ENCODE measurements around the gene OTOG.

OTOG gene

GRCh38 chr11:17591293-17591692 lies 44.2 kb downstream of the OTOG start:
- H3K9ac ChIP-seq (ENCODE audit: low read depth, low read length): no peak overlapping the region
- no peaks in the 10 kb centered on the region for H3K36me3 ChIP-seq (ENCODE audit: insufficient read depth, low read length)
- H3K27me3 ChIP-seq (ENCODE audit: insufficient read depth, low read length): peaks cover 8% of the 10 kb centered on the region
- no peak overlapping the region for H3K27ac ChIP-seq (ENCODE audit: low read depth, low read length)
- peaks cover 7% of the 10 kb centered on the region; the same call in 1 of the 2 replicates for H3K9me3 ChIP-seq (ENCODE audit: insufficient read depth, low read depth, low read length)
- no peak overlapping the region for H3K4me3 ChIP-seq (ENCODE audit: low read length)
- H3K4me1 ChIP-seq (ENCODE audit: insufficient read depth, low read length): no peaks in the 10 kb centered on the region
- 89% methylated on average over 11 of the region's 11 CpGs for WGBS

GRCh38 chr11:17593466-17594245 lies 46.6 kb downstream of the OTOG start:
- WGBS: 79% methylated on average over 9 of the region's 9 CpGs
- Histone ChIP-seq H3K27me3 (ENCODE audit: insufficient read depth, low read length) (peaks cover 8% of the 10 kb centered on the region), H3K9me3 (ENCODE audit: insufficient read depth, low read depth, low read length) (peaks cover 7% of the 10 kb centered on the region; the same call in 1 of the 2 replicates), H3K36me3 (ENCODE audit: insufficient read depth, low read length) (no peaks in the 10 kb centered on the region), H3K4me3 (ENCODE audit: low read length) (no peak overlapping the region), H3K9ac (ENCODE audit: low read depth, low read length) (no peak overlapping the region), H3K4me1 (ENCODE audit: insufficient read depth, low read length) (no peaks in the 10 kb centered on the region), H3K27ac (ENCODE audit: low read depth, low read length) (no peak overlapping the region)

GRCh38 chr11:17594686-17595192 lies 47.7 kb downstream of the OTOG start:
- H3K4me3 ChIP-seq (ENCODE audit: low read length): no peak overlapping the region
- no peak overlapping the region for H3K27ac ChIP-seq (ENCODE audit: low read depth, low read length)
- H3K4me1 ChIP-seq (ENCODE audit: insufficient read depth, low read length): no peaks in the 10 kb centered on the region
- peaks cover 7% of the 10 kb centered on the region; the same call in 1 of the 2 replicates for H3K9me3 ChIP-seq (ENCODE audit: insufficient read depth, low read depth, low read length)
- 85% methylated on average over 5 of the region's 5 CpGs for WGBS
- H3K36me3 ChIP-seq (ENCODE audit: insufficient read depth, low read length): no peaks in the 10 kb centered on the region
- no peak overlapping the region for H3K9ac ChIP-seq (ENCODE audit: low read depth, low read length)
- H3K27me3 ChIP-seq (ENCODE audit: insufficient read depth, low read length): peaks cover 15% of the 10 kb centered on the region

- no peak overlapping the region for H3K27ac ChIP-seq (ENCODE audit: low read depth, low read length)
- no peak overlapping the region for H3K9ac ChIP-seq (ENCODE audit: low read depth, low read length)
- no peak overlapping the region for H3K4me3 ChIP-seq (ENCODE audit: low read length)
- no peaks in the 10 kb centered on the region for H3K4me1 ChIP-seq (ENCODE audit: insufficient read depth, low read length)
- peaks cover 16% of the 10 kb centered on the region for H3K27me3 ChIP-seq (ENCODE audit: insufficient read depth, low read length)
- H3K36me3 ChIP-seq (ENCODE audit: insufficient read depth, low read length): no peaks in the 10 kb centered on the region
- WGBS: 91% methylated on average over 6 of the region's 7 CpGs
- peaks cover 7% of the 10 kb centered on the region; the same call in 1 of the 2 replicates for H3K9me3 ChIP-seq (ENCODE audit: insufficient read depth, low read depth, low read length)
Observed at GRCh38 chr11:17595526-17596309, 48.7 kb downstream of the OTOG start.

GRCh38 chr11:17596310-17596669 lies 49.2 kb downstream of the OTOG start:
- Histone ChIP-seq H3K4me3 (ENCODE audit: low read length) (no peak overlapping the region), H3K27me3 (ENCODE audit: insufficient read depth, low read length) (peaks cover 16% of the 10 kb centered on the region), H3K9ac (ENCODE audit: low read depth, low read length) (no peak overlapping the region), H3K27ac (ENCODE audit: low read depth, low read length) (no peak overlapping the region), H3K9me3 (ENCODE audit: insufficient read depth, low read depth, low read length) (peaks cover 7% of the 10 kb centered on the region; the same call in 1 of the 2 replicates), H3K36me3 (ENCODE audit: insufficient read depth, low read length) (no peaks in the 10 kb centered on the region), H3K4me1 (ENCODE audit: insufficient read depth, low read length) (0 out of 2 replicates have a peak, but pooled peaks cover 4% of the 10 kb centered on the region)
- WGBS: 90% methylated on average over 1 of the region's 1 CpG

- Histone ChIP-seq H3K36me3 (ENCODE audit: insufficient read depth, low read length) (no peaks in the 10 kb centered on the region), H3K4me1 (ENCODE audit: insufficient read depth, low read length) (0 out of 2 replicates have a peak, but pooled peaks cover 4% of the 10 kb centered on the region), H3K9me3 (ENCODE audit: insufficient read depth, low read depth, low read length) (peaks cover 7% of the 10 kb centered on the region; the same call in 1 of the 2 replicates), H3K9ac (ENCODE audit: low read depth, low read length) (no peak overlapping the region), H3K27ac (ENCODE audit: low read depth, low read length) (no peak overlapping the region), H3K4me3 (ENCODE audit: low read length) (no peak overlapping the region), H3K27me3 (ENCODE audit: insufficient read depth, low read length) (peaks cover 16% of the 10 kb centered on the region)
- WGBS: 85% methylated on average over 7 of the region's 7 CpGs
Observed at GRCh38 chr11:17596711-17597110, 49.7 kb downstream of the OTOG start.

GRCh38 chr11:17597770-17598169 lies 50.7 kb downstream of the OTOG start:
- H3K9me3 ChIP-seq (ENCODE audit: insufficient read depth, low read depth, low read length): peaks cover 7% of the 10 kb centered on the region; the same call in 1 of the 2 replicates
- WGBS: 78% methylated on average over 5 of the region's 5 CpGs
- H3K27me3 ChIP-seq (ENCODE audit: insufficient read depth, low read length): peaks cover 16% of the 10 kb centered on the region
- no peak overlapping the region for H3K27ac ChIP-seq (ENCODE audit: low read depth, low read length)
- 0 out of 2 replicates have a peak, but pooled peaks cover 4% of the 10 kb centered on the region for H3K4me1 ChIP-seq (ENCODE audit: insufficient read depth, low read length)
- no peak overlapping the region for H3K4me3 ChIP-seq (ENCODE audit: low read length)
- no peak overlapping the region for H3K9ac ChIP-seq (ENCODE audit: low read depth, low read length)
- no peaks in the 10 kb centered on the region for H3K36me3 ChIP-seq (ENCODE audit: insufficient read depth, low read length)

GRCh38 chr11:17598700-17599459 lies 51.8 kb downstream of the OTOG start:
- H3K9ac ChIP-seq (ENCODE audit: low read depth, low read length): no peak overlapping the region
- 34% methylated on average over 17 of the region's 17 CpGs for WGBS
- H3K36me3 ChIP-seq (ENCODE audit: insufficient read depth, low read length): no peaks in the 10 kb centered on the region
- no peak overlapping the region for H3K27ac ChIP-seq (ENCODE audit: low read depth, low read length)
- no peaks in the 10 kb centered on the region for H3K9me3 ChIP-seq (ENCODE audit: insufficient read depth, low read depth, low read length)
- H3K4me3 ChIP-seq (ENCODE audit: low read length): no peak overlapping the region
- H3K4me1 ChIP-seq (ENCODE audit: insufficient read depth, low read length): 0 out of 2 replicates have a peak, but pooled peaks cover 4% of the 10 kb centered on the region
- peaks cover 16% of the 10 kb centered on the region for H3K27me3 ChIP-seq (ENCODE audit: insufficient read depth, low read length)

GRCh38 chr11:17599460-17599925 lies 52.4 kb downstream of the OTOG start:
- Histone ChIP-seq H3K9ac (ENCODE audit: low read depth, low read length) (no peak overlapping the region), H3K36me3 (ENCODE audit: insufficient read depth, low read length) (no peaks in the 10 kb centered on the region), H3K4me1 (ENCODE audit: insufficient read depth, low read length) (0 out of 2 replicates have a peak, but pooled peaks cover 4% of the 10 kb centered on the region), H3K9me3 (ENCODE audit: insufficient read depth, low read depth, low read length) (no peaks in the 10 kb centered on the region), H3K4me3 (ENCODE audit: low read length) (no peak overlapping the region), H3K27ac (ENCODE audit: low read depth, low read length) (no peak overlapping the region), H3K27me3 (ENCODE audit: insufficient read depth, low read length) (peaks cover 16% of the 10 kb centered on the region)
- WGBS: 75% methylated on average over 10 of the region's 10 CpGs

- Histone ChIP-seq H3K4me1 (ENCODE audit: insufficient read depth, low read length) (0 out of 2 replicates have a peak, but pooled peaks cover 4% of the 10 kb centered on the region), H3K9ac (ENCODE audit: low read depth, low read length) (no peak overlapping the region), H3K27ac (ENCODE audit: low read depth, low read length) (no peak overlapping the region), H3K36me3 (ENCODE audit: insufficient read depth, low read length) (no peaks in the 10 kb centered on the region), H3K4me3 (ENCODE audit: low read length) (no peak overlapping the region), H3K9me3 (ENCODE audit: insufficient read depth, low read depth, low read length) (no peaks in the 10 kb centered on the region), H3K27me3 (ENCODE audit: insufficient read depth, low read length) (peaks cover 16% of the 10 kb centered on the region)
- WGBS: 85% methylated on average over 16 of the region's 16 CpGs
Observed at GRCh38 chr11:17600316-17601255, 53.5 kb downstream of the OTOG start.

Data from HUES64 (cell line).